Activated CD4-positive, alpha-beta T cell treated with anti-CD3 and anti-CD28 coated beads, Interleukin-2, amount 50 U/mL, for 1 hour (primary cell): ENCODE measurements around the gene ST6GALNAC3.
"Not testable (repeated sequence)": the region's sequence is repeated elsewhere in the genome, so short reads cannot be mapped to it uniquely, and the experiment has no call there.

Experiments used
- DNase-seq: peaks from one replicate; pipeline ENCODE4 v3.0.0-alpha.2; 2020

The ST6GALNAC3 gene

GRCh38 chr1:76109404-76109803, 34.9 kb downstream of the ST6GALNAC3 start:
- DNase-seq: no peak

GRCh38 chr1:76109901-76110560, 35.5 kb downstream of the ST6GALNAC3 start:
- DNase-seq: no peak

- no peak for DNase-seq
Measured at GRCh38 chr1:76110666-76111065, 36.1 kb downstream of the ST6GALNAC3 start.

- DNase-seq: not testable (repeated sequence)
Measured at GRCh38 chr1:76112321-76112720, 37.8 kb downstream of the ST6GALNAC3 start.

GRCh38 chr1:76113446-76113845, 38.9 kb downstream of the ST6GALNAC3 start:
- no peak for DNase-seq

GRCh38 chr1:76115171-76115570, 40.6 kb downstream of the ST6GALNAC3 start:
- DNase-seq: no peak

- no peak for DNase-seq
Measured at GRCh38 chr1:76121850-76122249, 47.3 kb downstream of the ST6GALNAC3 start.

GRCh38 chr1:76122271-76122670, 47.7 kb downstream of the ST6GALNAC3 start:
- DNase-seq: no peak

- DNase-seq: not testable (repeated sequence)
Measured at GRCh38 chr1:76123411-76124064, 49.0 kb downstream of the ST6GALNAC3 start.

GRCh38 chr1:76124196-76124595, 49.6 kb downstream of the ST6GALNAC3 start:
- no peak for DNase-seq

- no peak for DNase-seq
Measured at GRCh38 chr1:76125473-76126219, 51.1 kb downstream of the ST6GALNAC3 start.

- DNase-seq: no peak
Measured at GRCh38 chr1:76128096-76128495, 53.5 kb downstream of the ST6GALNAC3 start.

- no peak for DNase-seq
Measured at GRCh38 chr1:76129731-76130130, 55.2 kb downstream of the ST6GALNAC3 start.

- no peak for DNase-seq
Measured at GRCh38 chr1:76130992-76131391, 56.4 kb downstream of the ST6GALNAC3 start.

- DNase-seq: no peak
Measured at GRCh38 chr1:76133977-76134376, 59.4 kb downstream of the ST6GALNAC3 start.

GRCh38 chr1:76135835-76136234, 61.3 kb downstream of the ST6GALNAC3 start:
- DNase-seq: no peak

- DNase-seq: no peak
Measured at GRCh38 chr1:76136894-76137293, 62.3 kb downstream of the ST6GALNAC3 start.

GRCh38 chr1:76137746-76138145, 63.2 kb downstream of the ST6GALNAC3 start:
- no peak for DNase-seq

- no peak for DNase-seq
Measured at GRCh38 chr1:76138217-76138616, 63.7 kb downstream of the ST6GALNAC3 start.

- DNase-seq: no peak
Measured at GRCh38 chr1:76140227-76140626, 65.7 kb downstream of the ST6GALNAC3 start.

- no peak for DNase-seq
Measured at GRCh38 chr1:76141929-76142328, 67.4 kb downstream of the ST6GALNAC3 start.

GRCh38 chr1:76142771-76143540, 68.4 kb downstream of the ST6GALNAC3 start:
- DNase-seq: no peak

GRCh38 chr1:76144247-76144646, 69.7 kb downstream of the ST6GALNAC3 start:
- DNase-seq: no peak
